A204.1 (cell line): ENCODE results near the gene NPBWR2.

ENCODE experiments used
- FAIRE-seq: peaks from 2 replicates; lab custom pipeline; 2012; peaks lifted over from hg19 to GRCh38; lab: Jason Lieb, UNC

The NPBWR2 gene

GRCh38 chr20:64083804-64084684 is 23.3 kb downstream of the NPBWR2 start, which contains the start of gene LKAAEAR1:
Gene LKAAEAR1 (minus strand): TSS chr20:64084398. CDS start chr20:64084219, 179 bp downstream.
- no peak for FAIRE-seq

- no peak for FAIRE-seq
These were observed 24.0 kb downstream of the NPBWR2 start for GRCh38 chr20:64083378-64083803.

- FAIRE-seq, result no peak
These were observed 24.5 kb downstream of the NPBWR2 start for GRCh38 chr20:64082820-64083377.

- no peak for FAIRE-seq
These were observed 25.1 kb downstream of the NPBWR2 start for GRCh38 chr20:64082126-64082731.

- FAIRE-seq, result no peak
These were observed 25.8 kb downstream of the NPBWR2 start for GRCh38 chr20:64081624-64081964.

GRCh38 chr20:64080813-64081623 is 26.3 kb downstream of the NPBWR2 start:
- FAIRE-seq, result no peak

- FAIRE-seq, result no peak
These were observed 27.2 kb downstream of the NPBWR2 start, which contains the start of gene OPRL1 for GRCh38 chr20:64080013-64080812. Gene OPRL1 (plus strand): TSS chr20:64080082. CDS start chr20:64092721, 12,639 bp downstream.

- no peak for FAIRE-seq
These were observed 27.9 kb downstream of the NPBWR2 start, which contains the start of gene RGS19 for GRCh38 chr20:64079273-64080012. Gene RGS19 (minus strand): TSS chr20:64079518. CDS start chr20:64076886, 2,632 bp downstream.

GRCh38 chr20:64078934-64079272 is 28.5 kb downstream of the NPBWR2 start:
- FAIRE-seq, result no peak

GRCh38 chr20:64077876-64078551 is 29.4 kb downstream of the NPBWR2 start:
- no peak for FAIRE-seq

- FAIRE-seq, result no peak
These were observed 29.9 kb downstream of the NPBWR2 start for GRCh38 chr20:64077541-64077875.

- FAIRE-seq, result no peak
These were observed 30.3 kb downstream of the NPBWR2 start for GRCh38 chr20:64077094-64077493.

- no peak for FAIRE-seq
These were observed 31.0 kb downstream of the NPBWR2 start for GRCh38 chr20:64076061-64076997.

- no peak for FAIRE-seq
These were observed 31.8 kb downstream of the NPBWR2 start for GRCh38 chr20:64075556-64075955.

GRCh38 chr20:64074963-64075362 is 32.4 kb downstream of the NPBWR2 start:
- no peak for FAIRE-seq

GRCh38 chr20:64074184-64074789 is 33.1 kb downstream of the NPBWR2 start:
- no peak for FAIRE-seq

GRCh38 chr20:64073476-64074183 is 33.7 kb downstream of the NPBWR2 start:
- FAIRE-seq, result no peak

- no peak for FAIRE-seq
These were observed 34.8 kb downstream of the NPBWR2 start for GRCh38 chr20:64072498-64073063.
